Keratinocyte (primary cell): ENCODE data around the gene ILDR1.

Source experiments
- CTCF ChIP-seq, 3 experiments: IDR thresholded peaks in 1 of 3; conservative IDR thresholded peaks in 1 of 3; optimal IDR thresholded peaks in 1 of 3; 2 replicates in 2 of 3; 3 replicates in 1 of 3; pipeline versions ENCODE3 to v1.5.1; 2011; ENCODE audit warnings: low read length in 3 of 3, mild to moderate bottlenecking in 3 of 3, moderate library complexity in 2 of 3, control low read depth in 1 of 3, inconsistent platforms in 1 of 3; ENCODE audit not compliant: insufficient read depth in 2 of 3; ENCODE audit errors: extremely low read depth in 1 of 3
- EZH2 ChIP-seq: IDR thresholded peaks from one replicate; pipeline ENCODE4 v1.6.1; 2012; ENCODE audit warnings: inconsistent platforms, mild to moderate bottlenecking, low read length, moderate library complexity

DNA sequence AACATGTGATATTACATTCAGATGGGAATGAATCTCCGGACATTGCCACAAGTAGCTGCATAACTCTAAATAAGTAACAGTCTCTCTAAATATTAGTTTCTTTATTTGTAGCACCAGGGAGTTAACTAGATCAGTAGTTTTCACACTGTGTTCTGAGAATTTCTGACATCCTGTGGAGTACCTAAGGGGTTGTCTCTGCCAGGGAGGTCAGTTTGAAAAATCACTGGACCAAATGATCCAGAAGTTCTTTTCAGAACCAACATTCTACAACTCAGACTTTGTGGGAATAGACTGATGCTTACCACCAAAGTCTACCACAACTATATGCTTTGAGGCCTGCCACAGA lies 9.0 kb upstream of the ILDR1 start:
- no peak for TF ChIP-seq CTCF (optimal IDR thresholded peaks at IDR 0.05 in 1 of 3, IDR thresholded peaks at IDR 0.05 in 1 of 3, conservative IDR thresholded peaks at IDR 0.05 in 1 of 3; ENCODE audit: extremely low read depth in 1 of 3, insufficient read depth in 2 of 3, low read length in 3 of 3)
- no peak for TF ChIP-seq EZH2
